Activated CD8-positive, alpha-beta memory T cell treated with anti-CD3 and anti-CD28 coated beads for 48 hours (primary cell): ENCODE results near the gene SELENOO.
"Not testable (repeated sequence)": the region's sequence is repeated elsewhere in the genome, so short reads cannot be mapped to it uniquely, and the experiment has no call there.

Experiments
- DNase-seq, 3 experiments: peaks; one replicate each; pipeline ENCODE4 v3.0.0-alpha.2; 2020; ENCODE audit warnings: low read depth in 2 of 3, low spot score in 2 of 3

The SELENOO gene, protein sequence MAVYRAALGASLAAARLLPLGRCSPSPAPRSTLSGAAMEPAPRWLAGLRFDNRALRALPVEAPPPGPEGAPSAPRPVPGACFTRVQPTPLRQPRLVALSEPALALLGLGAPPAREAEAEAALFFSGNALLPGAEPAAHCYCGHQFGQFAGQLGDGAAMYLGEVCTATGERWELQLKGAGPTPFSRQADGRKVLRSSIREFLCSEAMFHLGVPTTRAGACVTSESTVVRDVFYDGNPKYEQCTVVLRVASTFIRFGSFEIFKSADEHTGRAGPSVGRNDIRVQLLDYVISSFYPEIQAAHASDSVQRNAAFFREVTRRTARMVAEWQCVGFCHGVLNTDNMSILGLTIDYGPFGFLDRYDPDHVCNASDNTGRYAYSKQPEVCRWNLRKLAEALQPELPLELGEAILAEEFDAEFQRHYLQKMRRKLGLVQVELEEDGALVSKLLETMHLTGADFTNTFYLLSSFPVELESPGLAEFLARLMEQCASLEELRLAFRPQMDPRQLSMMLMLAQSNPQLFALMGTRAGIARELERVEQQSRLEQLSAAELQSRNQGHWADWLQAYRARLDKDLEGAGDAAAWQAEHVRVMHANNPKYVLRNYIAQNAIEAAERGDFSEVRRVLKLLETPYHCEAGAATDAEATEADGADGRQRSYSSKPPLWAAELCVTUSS

DNA sequence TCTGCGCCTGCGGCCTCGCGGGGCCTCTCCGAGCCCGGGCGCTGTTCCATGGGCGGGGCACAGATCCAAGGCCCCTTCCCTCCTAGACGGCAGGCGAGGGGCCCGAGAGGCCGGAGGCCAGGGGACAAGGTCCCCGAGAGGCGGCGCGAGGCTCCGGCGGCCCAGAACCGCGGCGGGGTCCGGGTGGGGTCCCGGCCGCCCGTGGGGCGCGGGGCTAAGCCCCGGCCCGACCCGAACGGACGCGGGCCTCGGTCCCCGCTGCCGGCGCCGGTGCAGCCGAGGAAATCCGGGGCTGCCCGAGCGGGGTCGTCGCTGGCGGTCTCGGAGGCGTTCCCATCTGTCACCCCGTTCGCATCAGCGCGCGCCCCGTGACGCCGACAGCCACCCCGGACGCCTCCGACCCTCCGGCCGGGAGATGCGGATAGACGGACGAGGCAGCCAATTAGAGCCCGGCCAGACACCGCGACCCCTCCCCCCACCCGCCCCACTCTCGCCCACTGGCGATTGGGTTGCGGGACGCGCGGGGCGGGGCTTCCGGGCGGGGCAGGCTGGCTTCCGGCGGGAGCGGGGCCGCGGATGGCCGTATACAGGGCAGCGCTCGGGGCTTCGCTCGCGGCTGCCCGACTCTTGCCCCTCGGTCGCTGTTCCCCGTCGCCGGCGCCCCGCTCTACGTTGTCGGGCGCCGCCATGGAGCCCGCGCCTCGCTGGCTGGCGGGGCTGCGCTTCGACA lies at the start of gene SELENOO:
SELENOO (plus strand) TSS at position 551 of the 730 bp plus-strand sequence; CDS start at position 577, 26 bp downstream.
- DNase-seq = peak; percentile 78 to 81 (median 79)

DNA sequence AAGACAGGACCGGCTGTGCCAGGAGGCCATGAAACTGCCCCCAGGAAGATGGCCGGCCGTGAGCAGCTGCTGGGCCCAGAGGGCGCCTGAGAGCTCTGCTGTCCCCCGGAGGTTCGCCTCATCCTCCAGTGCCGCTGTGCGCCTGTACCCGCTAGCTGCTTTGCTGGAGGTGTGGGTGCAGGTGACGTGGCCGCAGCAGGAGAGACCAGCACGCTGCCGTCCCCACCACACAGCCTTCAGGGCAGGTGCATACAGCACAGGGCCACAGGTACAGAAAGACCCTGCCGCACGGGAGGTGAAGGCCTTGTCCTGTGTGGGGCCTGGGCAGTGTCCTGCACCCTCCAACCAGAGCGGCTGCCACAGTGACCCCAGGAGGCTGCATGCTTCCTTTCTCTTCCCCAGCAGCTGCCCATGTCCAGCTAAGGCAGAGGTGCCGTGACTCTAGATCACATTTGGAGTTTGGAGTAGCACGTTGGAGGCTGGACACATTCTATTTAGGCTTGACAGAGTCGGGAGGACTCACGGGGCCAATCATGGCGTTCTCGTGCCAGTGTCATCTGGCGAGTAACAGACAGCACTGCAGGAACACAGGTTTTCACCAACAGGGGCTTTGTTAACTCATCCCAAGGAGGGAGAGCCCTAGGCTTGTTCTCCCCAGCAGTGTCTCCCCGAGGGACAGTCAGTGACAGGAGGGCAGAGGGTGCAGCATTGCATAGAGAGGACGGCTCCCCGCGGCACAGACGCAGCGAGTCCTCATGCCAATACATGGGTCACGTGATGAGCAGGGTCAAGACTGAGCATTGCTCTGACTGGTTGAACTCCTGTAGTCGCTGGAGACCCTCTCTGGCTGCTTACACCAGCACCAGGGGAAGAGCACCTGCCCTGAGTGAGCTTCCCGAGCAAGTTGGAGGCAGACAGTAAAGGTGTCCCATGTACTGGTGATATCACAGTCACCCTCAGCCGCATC lies 49.0 kb upstream of the SELENOO start:
- DNase-seq = no peak

DNA sequence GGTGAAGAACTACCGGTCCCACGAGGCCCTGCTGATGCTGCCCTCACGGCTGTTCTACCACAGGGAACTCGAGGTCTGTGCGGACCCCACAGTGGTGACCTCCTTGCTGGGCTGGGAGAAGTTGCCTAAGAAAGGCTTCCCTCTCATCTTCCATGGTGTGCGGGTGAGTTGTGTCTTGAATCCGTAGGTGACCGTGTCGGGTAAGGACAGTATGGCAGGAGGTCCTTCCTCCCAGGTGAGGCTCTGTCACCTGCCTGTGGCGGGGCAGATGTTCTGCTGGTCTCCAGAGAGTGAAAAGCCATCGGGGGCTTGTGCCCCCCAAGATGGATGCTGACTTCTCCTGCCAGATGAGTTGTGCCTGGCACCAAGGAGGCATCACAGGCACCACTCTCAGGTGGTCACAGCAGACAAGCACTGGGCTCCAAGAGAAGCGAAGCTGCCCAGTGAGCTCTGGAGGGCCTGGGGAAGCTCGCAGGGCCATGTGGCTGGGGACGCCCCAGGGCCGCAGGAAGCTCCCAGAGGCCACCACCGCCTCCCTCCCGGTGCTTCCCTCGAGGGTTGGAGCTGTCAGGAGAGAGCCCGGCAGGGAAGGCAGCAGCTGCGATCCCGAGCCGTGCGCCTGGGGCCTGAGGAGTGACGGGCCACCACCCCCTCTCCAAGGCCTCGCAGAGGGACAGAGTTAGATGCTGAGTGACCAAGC lies 47.6 kb upstream of the SELENOO start:
- no peak for DNase-seq

DNA sequence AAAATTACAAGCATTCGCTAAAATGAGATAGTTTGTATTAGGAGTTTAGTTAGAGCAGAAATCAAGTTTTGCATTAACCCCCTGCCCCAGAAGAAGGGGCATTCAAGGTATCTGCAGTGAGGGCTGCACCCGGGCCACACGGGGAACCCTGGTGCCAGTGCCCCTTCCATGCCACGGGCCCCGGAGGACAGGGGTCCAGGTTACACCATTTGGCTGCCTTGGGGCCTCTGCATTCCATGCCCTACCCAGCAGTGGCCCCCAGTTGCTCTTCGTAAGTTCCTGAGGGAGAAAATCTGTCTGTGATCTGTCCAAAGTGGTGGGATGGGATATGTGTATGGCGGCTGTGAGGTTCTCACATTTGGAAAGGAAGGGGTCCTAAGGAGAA lies 47.1 kb upstream of the SELENOO start:
- no peak for DNase-seq

DNA sequence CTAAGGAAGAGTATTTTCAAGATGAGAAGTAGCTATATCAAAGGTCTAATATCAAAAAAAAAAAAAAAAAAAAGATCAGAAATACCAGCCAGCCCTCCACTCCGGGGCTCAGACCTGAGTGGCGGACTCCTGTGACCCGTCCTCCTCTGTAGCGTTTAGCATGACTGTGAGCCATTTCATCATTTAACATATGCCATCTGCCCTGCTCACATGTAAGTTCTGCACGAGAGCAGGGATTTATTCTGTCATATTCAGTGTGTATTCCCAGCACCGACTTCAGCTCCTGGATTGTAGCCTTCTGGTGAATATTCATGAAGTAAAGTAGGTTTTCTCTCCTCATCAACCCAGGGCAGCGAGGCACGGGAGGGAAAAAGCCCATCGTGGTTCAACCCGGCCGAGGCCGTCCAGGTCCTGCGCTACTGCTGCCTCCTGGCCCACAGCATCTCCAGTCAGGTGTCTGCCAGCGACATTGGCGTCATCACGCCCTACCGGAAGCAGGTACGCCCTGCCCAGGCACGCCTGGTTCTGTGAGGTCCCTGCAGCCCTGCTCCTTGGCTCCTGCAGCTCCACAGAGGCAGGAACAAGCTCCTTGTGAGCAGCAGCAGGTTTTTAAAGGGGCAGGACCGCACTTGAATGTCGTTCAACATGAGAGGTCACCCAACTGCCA lies 43.0 kb upstream of the SELENOO start:
- no peak for DNase-seq

DNA sequence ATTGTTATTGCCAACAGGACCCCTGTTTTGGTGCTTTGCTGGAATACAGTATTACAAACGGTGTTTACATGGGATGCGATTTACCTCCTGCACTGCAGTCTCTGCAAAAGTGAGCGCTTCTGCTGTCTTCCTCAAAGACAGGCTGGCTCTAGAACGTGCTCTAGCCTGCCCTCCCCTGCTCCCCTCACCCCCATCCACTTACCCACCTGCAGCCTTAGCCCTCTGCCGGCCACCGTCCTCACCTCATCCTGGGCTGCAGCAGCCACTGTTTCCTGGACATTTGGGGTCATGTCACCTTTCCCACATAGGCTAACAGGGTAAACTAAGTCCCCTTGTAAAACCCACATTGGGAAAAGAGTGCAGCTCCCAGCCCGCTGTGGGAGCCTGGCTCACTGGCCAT lies 39.9 kb upstream of the SELENOO start:
- DNase-seq = no peak

DNA sequence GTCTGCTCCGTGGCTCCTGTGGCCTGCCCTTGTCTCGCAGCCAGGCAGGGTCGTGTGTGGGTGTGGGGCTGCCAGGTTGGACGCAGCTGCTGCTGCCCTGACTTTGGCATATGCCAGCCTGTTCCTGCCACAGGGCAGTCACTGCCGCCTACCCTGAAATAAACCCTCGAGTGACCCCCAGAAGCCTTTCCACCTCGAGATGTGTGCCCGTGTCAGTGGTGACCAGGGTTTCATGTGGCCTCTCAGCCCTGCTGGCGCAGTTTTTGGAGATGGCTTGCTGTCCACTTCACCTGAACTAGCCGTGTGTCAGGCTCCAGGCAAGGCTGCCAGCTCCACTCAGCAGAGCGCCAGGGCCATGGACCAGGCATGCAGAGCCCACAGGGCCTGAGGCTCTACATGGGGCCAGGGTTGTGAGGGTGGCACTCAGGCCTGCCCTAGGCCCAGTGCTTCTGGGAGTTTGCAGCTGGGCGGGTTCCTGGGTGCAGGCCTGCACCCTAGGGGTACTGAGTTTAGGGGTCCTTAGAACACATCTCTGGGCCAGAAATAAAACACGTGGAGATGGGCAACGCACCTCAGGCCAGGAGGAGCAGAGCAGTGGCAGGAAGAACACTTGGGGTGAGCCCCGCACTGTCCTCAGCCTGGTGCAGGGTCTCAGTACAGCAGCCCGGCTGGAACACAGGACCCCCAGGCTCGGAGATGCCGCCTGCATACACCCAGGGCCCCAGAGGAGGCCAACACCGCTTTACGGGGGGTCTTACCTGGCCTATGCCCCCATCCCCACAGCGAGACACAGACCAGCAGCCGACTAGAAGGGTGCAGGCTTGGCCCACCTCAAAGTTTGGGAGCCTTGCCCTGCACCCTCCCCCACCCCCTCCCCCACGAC lies 39.1 kb upstream of the SELENOO start:
- DNase-seq = no peak

DNA sequence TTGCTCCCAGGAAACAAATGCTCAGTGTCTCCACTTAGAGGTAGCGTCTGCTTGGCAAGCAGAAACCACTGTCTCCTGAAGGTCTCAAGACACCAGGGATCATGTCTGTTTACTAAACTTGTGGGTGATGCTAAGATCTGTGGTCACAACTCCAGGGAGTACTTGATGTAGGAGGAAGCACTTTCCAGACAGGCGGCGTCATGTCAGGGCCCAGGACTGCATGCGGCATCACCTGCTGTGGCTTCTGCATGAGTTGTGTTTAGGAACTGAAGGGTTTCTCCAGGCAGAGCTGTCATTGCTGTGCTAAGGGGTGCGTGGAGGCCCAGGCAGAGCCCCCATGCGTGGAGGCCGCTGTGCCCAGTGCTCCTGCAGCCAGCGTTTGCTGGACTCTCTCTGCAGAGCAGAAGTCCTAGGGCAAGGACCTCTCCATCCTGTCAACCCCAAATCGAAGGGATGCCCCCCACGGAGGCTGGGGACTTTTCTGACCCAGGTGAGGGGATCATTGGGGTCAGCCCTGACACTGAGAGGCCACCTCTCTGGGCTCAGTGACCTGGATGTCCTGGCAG lies 38.3 kb upstream of the SELENOO start:
- no peak for DNase-seq

DNA sequence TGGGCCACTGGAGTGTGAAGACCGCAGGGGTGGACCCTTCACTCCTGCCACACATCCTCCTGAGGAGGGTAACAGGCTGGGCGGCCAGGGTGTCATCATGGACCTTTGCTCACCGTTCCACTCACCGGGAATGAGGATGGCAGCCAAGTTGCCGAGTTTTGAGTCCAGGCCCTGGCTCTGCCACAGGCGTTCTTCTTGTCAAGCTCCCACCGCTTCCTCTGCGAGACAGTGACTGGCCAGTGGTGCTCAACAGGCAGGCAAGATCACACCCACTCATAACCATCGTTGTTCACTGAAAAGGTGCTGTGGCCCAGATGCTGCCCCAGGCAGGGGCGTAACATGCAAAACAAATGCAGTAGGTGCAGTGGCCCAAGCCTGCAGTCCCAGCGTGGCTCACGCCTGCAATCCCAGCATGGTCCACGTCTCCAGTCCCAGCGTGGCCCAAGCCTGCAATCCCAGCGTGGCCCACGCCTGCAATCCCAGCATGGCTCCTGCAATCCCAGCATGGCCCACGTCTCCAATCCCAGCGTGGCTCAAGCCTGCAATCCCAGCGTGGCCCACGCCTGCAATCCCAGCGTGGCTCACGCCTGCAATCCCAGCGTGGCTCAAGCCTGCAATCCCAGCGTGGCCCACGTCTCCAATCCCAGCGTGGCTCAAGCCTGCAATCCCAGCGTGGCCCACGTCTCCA lies 35.2 kb upstream of the SELENOO start:
- no peak for DNase-seq

DNA sequence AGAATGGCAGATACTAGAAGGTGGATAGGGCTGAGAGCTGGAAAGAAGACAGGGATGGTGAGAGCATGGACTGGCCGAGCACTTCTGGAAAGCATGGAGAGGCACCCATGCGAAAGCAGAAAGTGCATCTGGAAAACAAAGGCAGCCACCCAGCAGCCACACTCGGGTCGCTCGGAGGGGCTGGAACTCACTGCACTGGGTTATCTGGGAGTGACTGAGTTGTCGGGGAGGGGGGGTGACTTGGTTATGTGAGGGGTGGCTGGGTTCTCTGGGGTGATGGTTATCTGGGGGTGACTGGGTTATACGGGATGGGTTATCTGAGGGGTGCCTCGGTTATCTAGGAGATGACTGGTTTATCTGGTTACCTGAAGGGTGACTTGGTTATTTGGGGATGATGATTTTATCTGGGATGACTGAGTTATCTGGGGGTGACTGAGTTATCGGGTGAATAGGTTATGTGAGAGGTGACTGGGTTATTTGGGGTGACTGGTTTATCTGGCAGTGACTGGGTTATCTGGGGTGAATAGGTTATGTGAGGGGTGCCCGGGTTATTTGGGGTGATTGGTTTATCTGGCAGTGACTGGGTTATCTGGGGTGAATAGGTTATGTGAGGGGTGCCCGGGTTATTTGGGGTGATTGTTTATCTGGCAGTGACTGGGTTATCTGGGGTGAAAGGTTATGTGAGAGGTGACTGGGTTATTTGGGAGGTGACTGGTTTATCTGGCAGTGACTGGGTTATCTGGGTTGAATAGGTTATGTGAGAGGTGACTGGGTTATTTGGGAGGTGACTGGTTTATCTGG lies 32.9 kb upstream of the SELENOO start:
- no peak for DNase-seq

DNA sequence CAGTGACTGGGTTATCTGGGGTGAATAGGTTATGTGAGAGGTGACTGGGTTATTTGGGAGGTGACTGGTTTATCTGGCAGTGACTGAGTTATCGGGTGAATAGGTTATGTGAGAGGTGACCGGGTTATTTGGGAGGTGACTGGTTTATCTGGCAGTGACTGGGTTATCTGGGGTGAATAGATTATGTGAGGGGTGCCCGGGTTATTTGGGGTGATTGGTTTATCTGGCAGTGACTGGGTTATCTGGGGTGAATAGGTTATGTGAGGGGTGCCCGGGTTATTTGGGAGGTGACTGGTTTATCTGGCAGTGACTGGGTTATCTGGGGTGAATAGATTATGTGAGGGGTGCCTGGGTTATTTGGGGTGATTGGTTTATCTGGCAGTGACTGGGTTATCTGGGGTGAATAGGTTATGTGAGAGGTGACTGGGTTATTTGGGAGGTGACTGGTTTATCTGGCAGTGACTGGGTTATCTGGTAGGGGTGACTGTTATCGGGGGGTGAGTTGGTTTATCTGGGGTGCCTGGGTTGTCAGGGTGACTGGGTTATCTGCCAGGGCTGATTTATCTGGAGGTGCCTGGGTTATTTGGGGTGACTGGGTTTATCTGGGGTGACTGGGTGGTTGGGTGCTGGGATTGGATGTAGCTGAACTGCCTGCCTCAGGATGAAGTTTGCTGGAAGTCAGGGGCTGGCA lies 32.2 kb upstream of the SELENOO start:
- DNase-seq = not testable (repeated sequence)

DNA sequence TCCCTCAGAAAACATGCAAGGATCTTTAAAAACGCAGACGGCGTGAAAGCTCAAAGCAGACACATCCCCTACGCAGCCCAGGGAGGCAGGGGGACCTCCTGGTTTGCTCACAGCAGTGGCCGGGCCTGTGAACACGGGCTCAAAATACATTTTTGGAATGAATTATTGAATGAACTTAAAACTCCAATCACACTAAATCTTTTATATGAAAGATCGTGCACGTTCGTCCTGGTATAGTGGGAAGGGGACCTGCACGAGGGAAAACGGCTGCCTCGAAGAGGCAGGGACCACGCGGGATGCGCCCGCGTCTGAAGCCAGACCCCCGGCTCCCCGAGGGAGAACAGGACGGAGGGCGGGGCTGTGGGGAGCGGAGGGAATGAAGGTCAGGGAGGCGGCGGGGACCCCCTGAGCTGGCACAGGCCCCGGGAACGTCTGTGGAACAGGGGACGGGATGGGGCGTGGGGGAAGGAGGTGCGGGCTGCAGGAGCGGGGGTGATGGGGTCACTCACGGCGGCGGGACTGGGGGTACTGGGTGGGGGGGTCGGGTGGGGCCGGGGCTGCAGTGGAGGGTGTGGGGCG lies 31.5 kb upstream of the SELENOO start:
- DNase-seq = no peak

DNA sequence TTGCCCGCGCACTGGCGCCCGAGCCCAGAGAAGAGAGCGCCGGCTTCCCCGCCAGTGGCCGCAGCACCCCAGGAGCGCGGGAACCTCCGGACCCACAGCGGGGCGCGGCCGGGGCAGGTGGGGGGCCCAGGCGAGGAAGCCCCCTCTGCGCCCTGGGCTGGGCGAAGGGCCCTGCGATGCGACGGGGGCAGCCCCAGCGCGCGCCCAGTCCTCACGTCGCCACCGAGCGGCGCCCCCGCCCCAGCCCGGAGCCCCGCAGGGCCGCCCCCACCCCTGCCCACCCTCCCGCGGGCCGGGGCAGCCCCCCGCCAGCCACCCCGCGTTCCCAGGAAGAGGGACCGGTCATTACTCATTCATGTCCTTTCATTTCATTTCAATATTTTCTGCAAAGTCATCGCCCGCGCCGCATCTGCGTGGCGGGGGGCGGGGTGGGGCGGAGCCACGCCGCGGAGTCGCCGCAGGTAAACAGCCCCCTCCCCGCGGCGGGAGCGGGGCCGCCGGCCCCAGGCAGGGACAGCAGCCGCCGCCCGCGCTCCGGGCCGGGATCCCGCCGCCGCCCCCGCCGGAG lies 31.0 kb upstream of the SELENOO start:
- DNase-seq = no peak

DNA sequence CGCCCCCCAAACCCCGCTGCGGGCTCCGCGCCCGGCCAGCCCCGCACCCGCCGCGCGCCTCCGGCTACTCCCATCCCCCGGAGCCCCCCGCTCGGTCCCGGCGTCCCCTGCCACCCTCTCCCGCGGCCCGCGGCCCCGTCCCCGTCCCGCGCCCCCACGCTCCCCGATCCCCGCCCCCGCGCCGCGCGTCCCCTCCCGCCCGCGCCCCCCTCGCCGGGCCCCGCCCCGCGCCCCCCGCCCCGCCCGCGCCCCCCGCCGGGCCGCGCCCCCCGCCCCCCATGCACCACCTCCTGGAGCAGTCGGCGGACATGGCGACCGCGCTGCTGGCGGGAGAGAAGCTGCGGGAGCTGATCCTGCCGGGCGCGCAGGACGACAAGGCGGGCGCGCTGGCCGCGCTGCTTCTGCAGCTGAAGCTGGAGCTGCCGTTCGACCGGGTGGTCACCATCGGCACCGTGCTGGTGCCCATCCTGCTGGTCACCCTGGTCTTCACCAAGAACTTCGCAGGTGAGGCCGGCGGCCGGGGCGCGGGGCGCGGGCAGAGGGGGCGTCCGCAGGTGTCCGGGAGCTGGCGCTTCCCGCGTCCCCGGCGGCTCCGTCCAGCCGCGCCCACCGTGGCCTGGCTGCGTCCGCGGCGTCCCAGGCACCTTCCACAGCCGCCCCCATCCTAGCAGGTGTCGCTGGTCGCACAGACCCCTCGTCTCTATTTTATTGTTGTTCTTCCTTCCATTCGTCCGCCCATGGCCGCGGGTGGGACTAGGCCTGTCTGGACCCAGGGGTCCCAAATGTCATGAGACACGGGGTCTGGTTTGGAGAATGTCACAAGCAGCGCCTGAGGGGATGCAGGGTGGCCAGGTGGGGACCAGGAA lies 30.1 kb upstream of the SELENOO start, which contains the start of gene PANX2:
PANX2 (plus strand) TSS at position 279 of the 866 bp plus-strand sequence; CDS start at position 279, 0 bp downstream.
- DNase-seq = no peak
